ENCODE data around the gene LRRC75B. TPM values are rescaled to one million over a fixed set of nuclear protein-coding genes. Genes with fewer than 3 reads are reported as not detected.

LRRC75B gene
- polyA plus RNA-seq, 1 of the 3 experiments (the other 2 are of a cell fraction): 12.3 TPM

- no peak overlapping the region for H3K27ac ChIP-seq (ENCODE audit: low read depth in 2 of 2, low read length in 1 of 2)
- no peaks in the 10 kb centered on the region for H3K9me3 ChIP-seq
- TF ChIP-seq TAF1 (IDR thresholded peaks at IDR 0.05; ENCODE audit: borderline replicate concordance, low read depth, low read length) (no peak), FOXM1 (IDR thresholded peaks at IDR 0.05; ENCODE audit: low read depth) (no peak), EP300 (IDR thresholded peaks at IDR 0.05; ENCODE audit: borderline replicate concordance in 1 of 2, low read depth in 1 of 2, low read length in 1 of 2) (no peak), EZH2phosphoT487 (IDR thresholded peaks at IDR 0.05; ENCODE audit: borderline replicate concordance, low read depth) (no peak), CHD2 (IDR thresholded peaks at IDR 0.05; ENCODE audit: low read length, partially characterized antibody) (no peak), FOSL2 (IDR thresholded peaks at IDR 0.05; ENCODE audit: borderline replicate concordance, low read depth) (no peak), RFX5 (IDR thresholded peaks at IDR 0.05; ENCODE audit: low read length) (no peak), PBX3 (IDR thresholded peaks at IDR 0.05) (no peak), GABPA (IDR thresholded peaks at IDR 0.05; ENCODE audit: low read depth) (no peak), JUND (IDR thresholded peaks at IDR 0.05) (no peak)
- TF ChIP-seq, protein P1, sequence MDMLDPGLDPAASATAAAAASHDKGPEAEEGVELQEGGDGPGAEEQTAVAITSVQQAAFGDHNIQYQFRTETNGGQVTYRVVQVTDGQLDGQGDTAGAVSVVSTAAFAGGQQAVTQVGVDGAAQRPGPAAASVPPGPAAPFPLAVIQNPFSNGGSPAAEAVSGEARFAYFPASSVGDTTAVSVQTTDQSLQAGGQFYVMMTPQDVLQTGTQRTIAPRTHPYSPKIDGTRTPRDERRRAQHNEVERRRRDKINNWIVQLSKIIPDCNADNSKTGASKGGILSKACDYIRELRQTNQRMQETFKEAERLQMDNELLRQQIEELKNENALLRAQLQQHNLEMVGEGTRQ (IDR thresholded peaks at IDR 0.05; ENCODE audit: borderline replicate concordance, low read depth, low read length): no peak
- TF ChIP-seq, protein P2, sequence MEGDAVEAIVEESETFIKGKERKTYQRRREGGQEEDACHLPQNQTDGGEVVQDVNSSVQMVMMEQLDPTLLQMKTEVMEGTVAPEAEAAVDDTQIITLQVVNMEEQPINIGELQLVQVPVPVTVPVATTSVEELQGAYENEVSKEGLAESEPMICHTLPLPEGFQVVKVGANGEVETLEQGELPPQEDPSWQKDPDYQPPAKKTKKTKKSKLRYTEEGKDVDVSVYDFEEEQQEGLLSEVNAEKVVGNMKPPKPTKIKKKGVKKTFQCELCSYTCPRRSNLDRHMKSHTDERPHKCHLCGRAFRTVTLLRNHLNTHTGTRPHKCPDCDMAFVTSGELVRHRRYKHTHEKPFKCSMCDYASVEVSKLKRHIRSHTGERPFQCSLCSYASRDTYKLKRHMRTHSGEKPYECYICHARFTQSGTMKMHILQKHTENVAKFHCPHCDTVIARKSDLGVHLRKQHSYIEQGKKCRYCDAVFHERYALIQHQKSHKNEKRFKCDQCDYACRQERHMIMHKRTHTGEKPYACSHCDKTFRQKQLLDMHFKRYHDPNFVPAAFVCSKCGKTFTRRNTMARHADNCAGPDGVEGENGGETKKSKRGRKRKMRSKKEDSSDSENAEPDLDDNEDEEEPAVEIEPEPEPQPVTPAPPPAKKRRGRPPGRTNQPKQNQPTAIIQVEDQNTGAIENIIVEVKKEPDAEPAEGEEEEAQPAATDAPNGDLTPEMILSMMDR (IDR thresholded peaks at IDR 0.05): no peak
- no peak overlapping the region for H3K4me2 ChIP-seq
- H3K9me2 ChIP-seq: no peaks in the 10 kb centered on the region
- no peaks in the 10 kb centered on the region for H3F3A ChIP-seq (replicated peaks; ENCODE audit: insufficient read depth)
- H3K4me3 ChIP-seq (ENCODE audit: low read depth in 2 of 2, low read length in 1 of 2): no peak overlapping the region
- 89% methylated on average over 10 of the region's 10 CpGs for WGBS (ENCODE audit: low lambda C conversion rate)
- ChIA-PET POLR2A (no interaction called here), CTCF (no interaction called here)
- H3K79me2 ChIP-seq (ENCODE audit: insufficient read depth): peaks cover 73% of the 10 kb centered on the region
- no peaks in the 10 kb centered on the region for H3K27me3 ChIP-seq (ENCODE audit: insufficient read depth)
- no peak overlapping the region for H3K9ac ChIP-seq
- H3K4me1 ChIP-seq (ENCODE audit: control insufficient read depth in 1 of 2, insufficient read depth in 2 of 2, low read depth in 1 of 2, low read length in 1 of 2): peaks cover 0 to 12% of the 10 kb centered on the region in 2 experiments; a peak in 1 of 4 replicates
- H3K36me3 ChIP-seq (replicated peaks in 1 of 2; ENCODE audit: control insufficient read depth in 1 of 2, insufficient read depth in 2 of 2, low read length in 1 of 2): peaks cover 36 to 42% of the 10 kb centered on the region in 2 experiments
- H4K20me1 ChIP-seq (ENCODE audit: insufficient read depth): peaks cover 52% of the 10 kb centered on the region
- no peak overlapping the region for H2AFZ ChIP-seq (ENCODE audit: low read depth)
- DNase-seq: no peak
Measured at GRCh38 chr22:24567668-24568067, 25.2 kb downstream of the LRRC75B start.

DNA sequence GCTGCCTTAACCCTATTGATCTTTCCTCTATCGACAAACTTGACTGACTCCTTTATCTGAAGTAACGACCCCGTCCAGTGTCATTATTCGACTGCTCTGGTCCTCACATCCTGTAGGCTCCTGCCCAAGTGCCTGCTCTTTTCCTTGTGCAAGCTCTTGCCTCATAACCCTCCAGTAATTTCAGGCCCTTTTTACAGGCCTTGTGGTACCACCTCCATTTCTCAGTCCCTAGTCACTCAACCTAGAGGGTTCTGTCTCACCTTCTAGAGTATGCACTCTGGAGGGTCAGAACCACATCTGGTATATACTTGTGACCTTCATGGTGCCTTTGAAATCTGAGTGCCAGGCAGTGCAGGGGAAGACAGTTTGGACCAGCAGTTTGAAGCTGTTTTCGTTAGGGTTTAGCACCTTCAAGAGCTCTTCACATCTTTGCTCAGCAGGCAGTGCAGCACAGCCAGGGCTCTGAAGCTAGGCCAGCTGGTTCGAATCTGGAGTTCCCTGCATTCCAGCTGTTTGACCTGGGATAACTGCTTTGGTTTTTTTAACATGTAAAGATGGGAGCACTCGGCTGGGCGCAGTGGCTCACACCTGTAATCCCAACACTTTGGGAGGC lies 25.9 kb downstream of the LRRC75B start:
- Histone ChIP-seq H3K9me2 (no peaks in the 10 kb centered on the region), H3K27ac (ENCODE audit: low read depth in 2 of 2, low read length in 1 of 2) (no peak overlapping the region; a peak in 1 of 4 replicates), H4K20me1 (ENCODE audit: insufficient read depth) (peaks cover 55% of the 10 kb centered on the region), H3K9ac (no peak overlapping the region), H3K4me2 (no peak overlapping the region), H3F3A (replicated peaks; ENCODE audit: insufficient read depth) (no peaks in the 10 kb centered on the region), H3K4me1 (ENCODE audit: control insufficient read depth in 1 of 2, insufficient read depth in 2 of 2, low read depth in 1 of 2, low read length in 1 of 2) (peaks cover 0 to 12% of the 10 kb centered on the region in 2 experiments; a peak in 1 of 4 replicates), H3K9me3 (no peaks in the 10 kb centered on the region), H3K4me3 (ENCODE audit: low read depth in 2 of 2, low read length in 1 of 2) (no peak overlapping the region), H3K36me3 (replicated peaks in 1 of 2; ENCODE audit: control insufficient read depth in 1 of 2, insufficient read depth in 2 of 2, low read length in 1 of 2) (peaks cover 33 to 39% of the 10 kb centered on the region in 2 experiments), H2AFZ (ENCODE audit: low read depth) (no peak overlapping the region), H3K79me2 (ENCODE audit: insufficient read depth) (peaks cover 80% of the 10 kb centered on the region), H3K27me3 (ENCODE audit: insufficient read depth) (no peaks in the 10 kb centered on the region)
- ChIA-PET POLR2A (no interaction called here), CTCF (no interaction called here)
- 94% methylated on average over 6 of the region's 8 CpGs for WGBS (ENCODE audit: low lambda C conversion rate)
- DNase-seq: no peak
- TF ChIP-seq, protein P3, sequence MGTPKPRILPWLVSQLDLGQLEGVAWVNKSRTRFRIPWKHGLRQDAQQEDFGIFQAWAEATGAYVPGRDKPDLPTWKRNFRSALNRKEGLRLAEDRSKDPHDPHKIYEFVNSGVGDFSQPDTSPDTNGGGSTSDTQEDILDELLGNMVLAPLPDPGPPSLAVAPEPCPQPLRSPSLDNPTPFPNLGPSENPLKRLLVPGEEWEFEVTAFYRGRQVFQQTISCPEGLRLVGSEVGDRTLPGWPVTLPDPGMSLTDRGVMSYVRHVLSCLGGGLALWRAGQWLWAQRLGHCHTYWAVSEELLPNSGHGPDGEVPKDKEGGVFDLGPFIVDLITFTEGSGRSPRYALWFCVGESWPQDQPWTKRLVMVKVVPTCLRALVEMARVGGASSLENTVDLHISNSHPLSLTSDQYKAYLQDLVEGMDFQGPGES (IDR thresholded peaks at IDR 0.05; ENCODE audit: low read depth, low read length): no peak
- TF ChIP-seq GATA2 (CRISPR knock-in tag; IDR thresholded peaks at IDR 0.05): no peak
- no peak for TF ChIP-seq ELF1 (IDR thresholded peaks at IDR 0.05)
- TF ChIP-seq, protein P1 (IDR thresholded peaks at IDR 0.05; ENCODE audit: borderline replicate concordance, low read depth, low read length): no peak
- TF ChIP-seq FOXJ3 (CRISPR knock-in tag; IDR thresholded peaks at IDR 0.05): no peak
- TF ChIP-seq, protein P4, sequence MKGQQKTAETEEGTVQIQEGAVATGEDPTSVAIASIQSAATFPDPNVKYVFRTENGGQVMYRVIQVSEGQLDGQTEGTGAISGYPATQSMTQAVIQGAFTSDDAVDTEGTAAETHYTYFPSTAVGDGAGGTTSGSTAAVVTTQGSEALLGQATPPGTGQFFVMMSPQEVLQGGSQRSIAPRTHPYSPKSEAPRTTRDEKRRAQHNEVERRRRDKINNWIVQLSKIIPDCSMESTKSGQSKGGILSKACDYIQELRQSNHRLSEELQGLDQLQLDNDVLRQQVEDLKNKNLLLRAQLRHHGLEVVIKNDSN (IDR thresholded peaks at IDR 0.05; ENCODE audit: borderline replicate concordance, low read depth): no peak
- no peak for TF ChIP-seq RFX5 (IDR thresholded peaks at IDR 0.05; ENCODE audit: low read length)
- no peak for TF ChIP-seq MXI1 (IDR thresholded peaks at IDR 0.05; ENCODE audit: low read depth, low read length)
- no peak for TF ChIP-seq SMC3 (IDR thresholded peaks at IDR 0.05; ENCODE audit: low read depth, low read length)
- no peak for TF ChIP-seq EZH2phosphoT487 (IDR thresholded peaks at IDR 0.05; ENCODE audit: borderline replicate concordance, low read depth)
- TF ChIP-seq CHD2 (IDR thresholded peaks at IDR 0.05; ENCODE audit: low read length, partially characterized antibody): no peak

All from SK-N-SH (cell line).